H1 (cell line): Measurements from ENCODE around the gene MICU1. TPM values are rescaled to one million over a fixed set of nuclear protein-coding genes. Genes with fewer than 3 reads are reported as not detected.

ENCODE experiments used
- CTCF ChIA-PET: fragments of 300-600 bp; sonication (Branson Sonifier 250); formaldehyde crosslinking; loops from one replicate; lab custom pipeline; 2021; ENCODE audit not compliant: partially characterized antibody; lab: Charles Lee
- POLR2A ChIA-PET: fragments of 300-600 bp; sonication (Branson Sonifier 250); formaldehyde crosslinking; loops from one replicate; lab custom pipeline; 2021; ENCODE audit warnings: inconsistent platforms; ENCODE audit not compliant: partially characterized antibody; lab: Charles Lee
- DNase-seq, 2 experiments: peaks; one replicate each; pipeline versions ENCODE4 v3.0.0 to v3.0.0-alpha.2; 2010 to 2022; ENCODE audit warnings: low spot score in 2 of 2, low read depth in 1 of 2, mixed read lengths in 1 of 2
- FAIRE-seq: peaks from 2 replicates; lab custom pipeline; 2011; peaks lifted over from hg19 to GRCh38; lab: Jason Lieb, UNC
- H2AFZ ChIP-seq: 2 replicates; pipeline ENCODE4 v1.8.1; 2012; ENCODE audit warnings: low read length, inconsistent platforms
- H2AK5ac ChIP-seq: 2 replicates; pipeline ENCODE4 v1.6.1; 2013; ENCODE audit warnings: low read depth, low read length
- H2BK120ac ChIP-seq: replicated peaks from 2 replicates; pipeline ENCODE3; 2013; ENCODE audit warnings: low read depth, low read length, inconsistent platforms
- H2BK12ac ChIP-seq: 2 replicates; pipeline ENCODE4 v1.6.1; 2013; ENCODE audit warnings: low read depth, low read length
- H2BK15ac ChIP-seq: 2 replicates; pipeline ENCODE4 v1.6.1; 2013; ENCODE audit warnings: low read length
- H2BK20ac ChIP-seq: 2 replicates; pipeline ENCODE4 v1.6.1; 2013; ENCODE audit warnings: low read length
- H2BK5ac ChIP-seq: 2 replicates; pipeline ENCODE4 v1.6.1; 2013; ENCODE audit warnings: low read depth, low read length
- H3K14ac ChIP-seq: 2 replicates; pipeline ENCODE4 v1.6.1; 2013; ENCODE audit warnings: inconsistent platforms; ENCODE audit not compliant: insufficient read length
- H3K18ac ChIP-seq: 2 replicates; pipeline ENCODE4 v1.6.1; 2013; ENCODE audit warnings: low read length; ENCODE audit errors: extremely low read depth
- H3K23ac ChIP-seq: 2 replicates; pipeline ENCODE4 v1.6.1; 2013; ENCODE audit warnings: inconsistent platforms; ENCODE audit not compliant: insufficient read length
- H3K23me2 ChIP-seq: 2 replicates; pipeline ENCODE4 v1.6.1; 2013; ENCODE audit warnings: low read depth, low read length
- H3K27ac ChIP-seq: 2 replicates; pipeline ENCODE4 v1.6.1; 2011; ENCODE audit warnings: low read depth, low read length, inconsistent platforms
- H3K27me3 ChIP-seq, 4 experiments: replicated peaks in 1 of 4; 1 replicate in 1 of 4; 2 replicates in 3 of 4; pipeline versions ENCODE4 v1.6.1 to v1.8.1; 2011 to 2013; ENCODE audit warnings: low read length in 3 of 4, mild to moderate bottlenecking in 3 of 4, inconsistent platforms in 2 of 4, mixed read lengths in 2 of 4, moderate library complexity in 1 of 4; ENCODE audit not compliant: control insufficient read depth in 3 of 4, insufficient read depth in 3 of 4; ENCODE audit errors: extremely low read depth in 1 of 4
- H3K36me3 ChIP-seq, 4 experiments: 2 replicates each; pipeline versions ENCODE4 v1.6.1 to v1.8.1; 2011 to 2013; ENCODE audit warnings: mild to moderate bottlenecking in 4 of 4, low read length in 3 of 4, moderate library complexity in 2 of 4, control low read depth in 1 of 4, inconsistent platforms in 1 of 4; ENCODE audit not compliant: insufficient read depth in 4 of 4, control insufficient read depth in 2 of 4
- H3K4ac ChIP-seq: replicated peaks from 2 replicates; pipeline ENCODE3; 2013; ENCODE audit warnings: low read length, low read depth, mixed read lengths, inconsistent platforms; ENCODE audit not compliant: insufficient read length
- H3K4me1 ChIP-seq, 4 experiments: replicated peaks in 1 of 4; 1 replicate in 1 of 4; 2 replicates in 3 of 4; pipeline versions ENCODE4 v1.6.1 to v1.8.1; 2011 to 2013; ENCODE audit warnings: low read length in 3 of 4, inconsistent platforms in 2 of 4, mixed read lengths in 1 of 4; ENCODE audit not compliant: insufficient read depth in 4 of 4, control insufficient read depth in 3 of 4
- H3K4me2 ChIP-seq, 2 experiments: 2 replicates each; pipeline versions ENCODE4 v1.6.1 to v1.8.1; 2011 to 2013; ENCODE audit warnings: low read depth in 2 of 2, low read length in 2 of 2, control low read depth in 1 of 2, inconsistent platforms in 1 of 2, mild to moderate bottlenecking in 1 of 2; ENCODE audit not compliant: insufficient read depth in 1 of 2
- H3K4me3 ChIP-seq, 4 experiments: fragments of 200-600, 300-600 bp in 1 of 4; sonication (generic), shearing (Covaris generic), sonication (Bioruptor Twin) in 1 of 4; 2 replicates each; pipeline versions ENCODE4 v1.5.1 to v1.8.1; 2011 to 2016; ENCODE audit warnings: low read length in 4 of 4, low read depth in 3 of 4, control low read depth in 2 of 4, inconsistent platforms in 2 of 4, mild to moderate bottlenecking in 2 of 4, mixed read lengths in 1 of 4, moderate library complexity in 1 of 4; ENCODE audit not compliant: insufficient read depth in 2 of 4; ENCODE audit errors: extremely low read depth in 1 of 4
- H3K56ac ChIP-seq: replicated peaks from 2 replicates; pipeline ENCODE3; 2013; ENCODE audit warnings: low read depth, mild to moderate bottlenecking, mixed read lengths, low read length, inconsistent platforms; ENCODE audit not compliant: insufficient read length
- H3K79me1 ChIP-seq: 2 replicates; pipeline ENCODE4 v1.6.1; 2013; ENCODE audit warnings: low read depth, low read length, control low read depth
- H3K79me2 ChIP-seq, 2 experiments: 2 replicates each; pipeline versions ENCODE4 v1.6.1 to v1.8.1; 2012 to 2013; ENCODE audit warnings: low read length in 2 of 2, mild to moderate bottlenecking in 2 of 2, inconsistent platforms in 1 of 2; ENCODE audit not compliant: insufficient read depth in 2 of 2, control insufficient read depth in 1 of 2
- H3K9ac ChIP-seq, 4 experiments: replicated peaks in 1 of 4; 1 replicate in 1 of 4; 2 replicates in 3 of 4; pipeline versions ENCODE4 v1.6.1 to v1.8.1; 2011 to 2013; ENCODE audit warnings: low read depth in 3 of 4, low read length in 3 of 4, control low read depth in 2 of 4, mild to moderate bottlenecking in 2 of 4, moderate library complexity in 2 of 4, inconsistent platforms in 1 of 4; ENCODE audit errors: extremely low read depth in 1 of 4
- H3K9me3 ChIP-seq, 2 experiments: 2 replicates each; pipeline versions ENCODE4 v1.6.1 to v1.8.1; 2012 to 2013; ENCODE audit warnings: mild to moderate bottlenecking in 2 of 2, moderate library complexity in 2 of 2, control low read depth in 1 of 2, inconsistent platforms in 1 of 2, low read depth in 1 of 2, low read length in 1 of 2, mixed read lengths in 1 of 2; ENCODE audit not compliant: insufficient read depth in 2 of 2
- H4K20me1 ChIP-seq, 2 experiments: replicated peaks in 1 of 2; 2 replicates each; pipeline versions ENCODE3 to v1.8.1; 2011 to 2013; ENCODE audit warnings: inconsistent platforms in 2 of 2, low read length in 2 of 2, mild to moderate bottlenecking in 1 of 2; ENCODE audit not compliant: insufficient read depth in 2 of 2, control insufficient read depth in 1 of 2
- H4K5ac ChIP-seq: 2 replicates; pipeline ENCODE4 v1.6.1; 2013; ENCODE audit warnings: low read length, low read depth, mixed read lengths, inconsistent platforms; ENCODE audit not compliant: insufficient read length
- H4K8ac ChIP-seq: 2 replicates; pipeline ENCODE4 v1.8.0; 2013; ENCODE audit warnings: mild to moderate bottlenecking, moderate library complexity, low read length, inconsistent platforms; ENCODE audit not compliant: insufficient read depth; ENCODE audit errors: extremely low read depth
- H4K91ac ChIP-seq: replicated peaks from 2 replicates; pipeline ENCODE3; 2013; ENCODE audit warnings: low read length, mixed read lengths, inconsistent platforms; ENCODE audit not compliant: insufficient read length
- ASH2L ChIP-seq: fragments of 200-600, 300-600 bp; sonication (generic); IDR thresholded peaks from one replicate; pipeline ENCODE4 v1.7.1; 2017; ENCODE audit warnings: low read length
- CBX8 ChIP-seq: fragments of 300-800, 300-1000 bp; sonication (generic); IDR thresholded peaks from 2 replicates; pipeline ENCODE4 v1.7.1; 2016; ENCODE audit warnings: low read depth, low read length, borderline replicate concordance
- FOSL1 ChIP-seq: IDR thresholded peaks from 2 replicates; pipeline ENCODE4 v1.6.1; 2011; ENCODE audit warnings: mild to moderate bottlenecking, low read depth, low read length, moderate library complexity; ENCODE audit not compliant: insufficient read depth
- KDM5A ChIP-seq: fragments of 200-600 bp; IDR thresholded peaks from 2 replicates; pipeline ENCODE4 v1.7.1; 2012; ENCODE audit warnings: mild to moderate bottlenecking, low read length, inconsistent platforms, mixed read lengths
- RNF2 ChIP-seq: fragments of 200-900, 300-1000 bp; sonication (generic); IDR thresholded peaks from 2 replicates; pipeline ENCODE4 v1.7.1; 2016; ENCODE audit warnings: borderline replicate concordance, low read depth, mild to moderate bottlenecking, antibody characterized with exemption, low read length; ENCODE audit not compliant: poor library complexity, severe bottlenecking; ENCODE audit errors: missing control alignments
- SIN3A ChIP-seq, 2 experiments: IDR thresholded peaks in 1 of 2; conservative IDR thresholded peaks in 1 of 2; 2 replicates each; pipeline ENCODE4 v1.6.1; 2011 to 2012; ENCODE audit warnings: low read length in 2 of 2, improper control_type of control experiment in 1 of 2, low read depth in 1 of 2, mild to moderate bottlenecking in 1 of 2
- TEAD4 ChIP-seq: IDR thresholded peaks from 2 replicates; pipeline ENCODE4 v1.6.1; 2012; ENCODE audit warnings: low read depth, low read length, inconsistent platforms, mixed read lengths
- USF2 ChIP-seq: IDR thresholded peaks from 2 replicates; pipeline ENCODE4 v1.6.1; 2011; ENCODE audit warnings: low read length, improper control_type of control experiment
- WGBS, 2 experiments: shearing (Covaris generic) in 1 of 2; methylation state at CpG; one replicate each; pipeline versions ENCODE4 v1.1.6 to v1.1.7; 2013 to 2015; ENCODE audit warnings: low lambda C conversion rate in 2 of 2, mixed read lengths in 2 of 2, inconsistent platforms in 1 of 2, low coverage in 1 of 2, missing lambda C conversion rate in 1 of 2; ENCODE audit not compliant: insufficient replicate concordance in 2 of 2, insufficient coverage in 1 of 2, insufficient read length in 1 of 2; ENCODE audit errors: extremely low coverage in 1 of 2, missing lambda C conversion rate in 1 of 2; 5-methylcytosine and 5-hydroxymethylcytosine counted together
- polyA plus RNA-seq, 7 experiments: library from polyadenylated mRNA; depleted of rRNA in 3 of 7; stranded (reverse) in 5 of 7; unstranded in 2 of 7; fragments of >200 nt in 5 of 7; fragments of 200-250 nt in 2 of 7; gene quantifications; 1 replicate in 5 of 7; 2 replicates in 1 of 7; 4 replicates in 1 of 7; pipeline versions ENCODE4 v1.2.1 to v1.2.3, GENCODE V29; 2011 to 2013; ENCODE audit warnings: missing spikeins in 2 of 7, mixed read lengths in 2 of 7
- total RNA-seq: library from RNA; stranded (reverse); fragmentation: NEBNext Ultra II Directional; extraction: Animal tissue kit (Norgen Biotek cat#: 25700); gene quantifications from 2 replicates; pipeline ENCODE4 v1.2.1, GENCODE V29; 2021

Gene MICU1
- total and polyA plus RNA-seq, 2 of the 8 experiments (the other 6 are each of a cell fraction or from before 2014, with no cell fraction given): 18.0 to 36.7 TPM

DNA sequence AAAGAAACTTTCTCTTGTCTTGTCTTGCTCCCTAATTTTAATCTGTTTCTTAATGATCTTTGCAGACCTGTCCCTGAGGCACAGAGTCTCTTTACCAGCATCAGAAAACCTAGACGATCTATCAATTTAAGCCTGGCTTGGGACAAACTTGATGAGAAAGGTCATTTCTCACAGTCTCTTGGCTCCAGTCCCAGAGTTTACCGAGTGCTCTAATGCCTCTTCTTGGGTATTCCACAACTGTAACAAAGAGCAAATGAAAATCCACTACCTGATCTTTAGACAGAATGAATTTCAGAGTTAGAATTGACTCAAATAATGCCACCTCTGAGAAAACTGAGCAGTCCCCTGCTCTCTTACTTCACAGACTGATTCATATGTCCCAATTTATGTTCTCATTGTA lies 164.8 kb downstream of the MICU1 start:
- DNase-seq: no peak
- Histone ChIP-seq H3K79me1 (no peaks in the 10 kb centered on the region), H3K9ac (no peak overlapping the region), H2BK5ac (no peak overlapping the region), H3K4me1 (no peaks in the 10 kb centered on the region), H4K8ac (no peak overlapping the region), H3K23me2 (no peaks in the 10 kb centered on the region), H3K14ac (no peak overlapping the region), H3K4me2 (no peak overlapping the region), H2BK120ac (no peak overlapping the region), H3K27me3 (no peaks in the 10 kb centered on the region), H3K4ac (no peak overlapping the region), H2AFZ (no peak overlapping the region), H3K23ac (no peak overlapping the region), H2BK15ac (no peak overlapping the region), H3K4me3 (no peak overlapping the region), H3K36me3 (no peaks in the 10 kb centered on the region), H4K5ac (no peak overlapping the region), H3K18ac (no peak overlapping the region), H4K20me1 (peaks cover 0 to 1% of the 10 kb centered on the region in 2 experiments), H4K91ac (no peak overlapping the region), H3K56ac (no peak overlapping the region), H3K9me3 (no peaks in the 10 kb centered on the region), H3K27ac (no peak overlapping the region), H3K79me2 (no peaks in the 10 kb centered on the region), H2BK12ac (no peak overlapping the region), H2BK20ac (no peak overlapping the region), H2AK5ac (no peak overlapping the region)
- TF ChIP-seq FOSL1: no peak
- TF ChIP-seq RNF2: no peak
- no peak for TF ChIP-seq SIN3A (conservative IDR thresholded peaks at IDR 0.05 in 1 of 2, IDR thresholded peaks at IDR 0.05 in 1 of 2; ENCODE audit: low read depth in 1 of 2, low read length in 2 of 2)
- TF ChIP-seq TEAD4: no peak
- no peak for TF ChIP-seq USF2
- no peak for TF ChIP-seq CBX8
- no peak for TF ChIP-seq KDM5A
- TF ChIP-seq ASH2L: no peak
- FAIRE-seq: no peak
- CTCF ChIA-PET: interaction anchor here (1.4 to 2.2 kb wide), 2 partner anchors 8 to 106 kb away, joined by 3 to 8 read pairs; no protein-coding TSS in a partner anchor
- POLR2A ChIA-PET: no interaction called here
- 85% methylated on average over 2 of the region's 2 CpGs; no CpG with 5 or more reads in 1 of the 2 experiments for WGBS, 2 experiments
